ENCODE measurements around the gene GALNTL6.

DNA sequence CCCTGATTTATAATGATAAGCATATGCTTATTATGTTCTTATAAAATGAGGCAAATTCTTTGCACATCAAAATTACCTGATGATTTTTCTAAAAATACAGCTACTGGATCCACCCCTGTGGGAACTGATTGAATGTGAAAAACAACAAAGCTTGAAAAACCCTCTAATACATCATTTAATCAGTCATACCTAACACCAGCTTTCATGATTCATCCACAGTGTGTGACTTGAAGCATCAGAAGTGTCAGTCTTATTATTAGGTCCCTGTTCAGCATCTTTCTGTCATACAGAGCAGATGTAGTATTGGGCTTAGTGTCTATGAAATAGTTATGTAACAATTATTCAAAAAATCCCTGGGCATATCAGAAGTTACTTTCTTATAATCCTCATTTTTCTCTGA, 684.1 kb downstream of the GALNTL6 start:
- TF ChIP-seq, protein P1, sequence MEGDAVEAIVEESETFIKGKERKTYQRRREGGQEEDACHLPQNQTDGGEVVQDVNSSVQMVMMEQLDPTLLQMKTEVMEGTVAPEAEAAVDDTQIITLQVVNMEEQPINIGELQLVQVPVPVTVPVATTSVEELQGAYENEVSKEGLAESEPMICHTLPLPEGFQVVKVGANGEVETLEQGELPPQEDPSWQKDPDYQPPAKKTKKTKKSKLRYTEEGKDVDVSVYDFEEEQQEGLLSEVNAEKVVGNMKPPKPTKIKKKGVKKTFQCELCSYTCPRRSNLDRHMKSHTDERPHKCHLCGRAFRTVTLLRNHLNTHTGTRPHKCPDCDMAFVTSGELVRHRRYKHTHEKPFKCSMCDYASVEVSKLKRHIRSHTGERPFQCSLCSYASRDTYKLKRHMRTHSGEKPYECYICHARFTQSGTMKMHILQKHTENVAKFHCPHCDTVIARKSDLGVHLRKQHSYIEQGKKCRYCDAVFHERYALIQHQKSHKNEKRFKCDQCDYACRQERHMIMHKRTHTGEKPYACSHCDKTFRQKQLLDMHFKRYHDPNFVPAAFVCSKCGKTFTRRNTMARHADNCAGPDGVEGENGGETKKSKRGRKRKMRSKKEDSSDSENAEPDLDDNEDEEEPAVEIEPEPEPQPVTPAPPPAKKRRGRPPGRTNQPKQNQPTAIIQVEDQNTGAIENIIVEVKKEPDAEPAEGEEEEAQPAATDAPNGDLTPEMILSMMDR (conservative IDR thresholded peaks at IDR 0.05; ENCODE audit: low read depth in 2 of 2) = no peak
- TF ChIP-seq EZH2phosphoT487 (IDR thresholded peaks at IDR 0.05; ENCODE audit: unreplicated experiment) (no peak), JUNB (IDR thresholded peaks at IDR 0.05; ENCODE audit: unreplicated experiment) (no peak)
